ENCODE results near the gene CALHM6.

GRCh38 chr6:116471531-116471930 lies 10.4 kb downstream of the CALHM6 start:
- TF ChIP-seq EZH2 (IDR thresholded peaks at IDR 0.05; ENCODE audit: insufficient read depth, low read length): no peak
- TF ChIP-seq, protein P1, sequence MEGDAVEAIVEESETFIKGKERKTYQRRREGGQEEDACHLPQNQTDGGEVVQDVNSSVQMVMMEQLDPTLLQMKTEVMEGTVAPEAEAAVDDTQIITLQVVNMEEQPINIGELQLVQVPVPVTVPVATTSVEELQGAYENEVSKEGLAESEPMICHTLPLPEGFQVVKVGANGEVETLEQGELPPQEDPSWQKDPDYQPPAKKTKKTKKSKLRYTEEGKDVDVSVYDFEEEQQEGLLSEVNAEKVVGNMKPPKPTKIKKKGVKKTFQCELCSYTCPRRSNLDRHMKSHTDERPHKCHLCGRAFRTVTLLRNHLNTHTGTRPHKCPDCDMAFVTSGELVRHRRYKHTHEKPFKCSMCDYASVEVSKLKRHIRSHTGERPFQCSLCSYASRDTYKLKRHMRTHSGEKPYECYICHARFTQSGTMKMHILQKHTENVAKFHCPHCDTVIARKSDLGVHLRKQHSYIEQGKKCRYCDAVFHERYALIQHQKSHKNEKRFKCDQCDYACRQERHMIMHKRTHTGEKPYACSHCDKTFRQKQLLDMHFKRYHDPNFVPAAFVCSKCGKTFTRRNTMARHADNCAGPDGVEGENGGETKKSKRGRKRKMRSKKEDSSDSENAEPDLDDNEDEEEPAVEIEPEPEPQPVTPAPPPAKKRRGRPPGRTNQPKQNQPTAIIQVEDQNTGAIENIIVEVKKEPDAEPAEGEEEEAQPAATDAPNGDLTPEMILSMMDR (IDR thresholded peaks at IDR 0.05; ENCODE audit: insufficient read depth, low read depth, low read length): no peak
